CD4-positive, alpha-beta T cell treated with Interleukin-2 at 100 ng/mL for 4 hours (primary cell): ENCODE results near the gene PAN2.
"Not testable (repeated sequence)": the region's sequence is repeated elsewhere in the genome, so short reads cannot be mapped to it uniquely, and the experiment has no call there.

Experiments
- DNase-seq: peaks from one replicate; pipeline ENCODE4 v3.0.0-alpha.2; 2020; ENCODE audit warnings: low spot score

PAN2 gene

DNA sequence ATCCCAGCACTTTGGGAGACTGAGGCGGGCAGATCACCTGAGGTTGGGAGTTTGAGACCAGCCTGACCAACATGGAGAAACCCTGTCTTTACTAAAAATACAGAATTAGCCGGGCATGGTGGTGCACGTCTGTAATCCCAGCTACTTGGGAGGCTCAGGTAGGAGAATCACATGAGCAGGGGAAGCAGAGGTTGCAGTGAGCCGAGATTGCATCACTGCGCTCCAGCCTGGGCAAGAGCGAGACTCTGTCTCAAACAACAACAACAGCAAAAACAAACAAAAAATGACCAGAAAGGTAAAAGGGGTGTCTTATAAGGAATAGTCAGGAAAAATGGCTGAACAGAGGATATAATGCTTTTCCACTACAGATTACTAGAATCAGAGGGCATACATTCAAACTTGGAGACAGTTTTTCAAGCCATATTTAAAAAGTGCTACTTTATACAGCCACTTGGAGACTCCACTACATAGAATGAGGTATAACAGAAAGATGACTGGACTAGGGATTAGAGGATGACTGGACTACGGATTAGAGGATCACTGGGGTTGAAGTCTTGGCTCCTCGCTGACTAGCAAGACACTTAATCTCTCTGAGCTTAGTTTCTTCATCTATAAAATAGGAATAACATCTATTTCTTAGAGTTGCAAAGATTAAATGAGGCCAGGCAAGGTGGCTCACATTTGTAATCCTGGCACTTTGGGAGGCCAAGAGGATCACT lies 28.8 kb downstream of the PAN2 start:
- no peak for DNase-seq

DNA sequence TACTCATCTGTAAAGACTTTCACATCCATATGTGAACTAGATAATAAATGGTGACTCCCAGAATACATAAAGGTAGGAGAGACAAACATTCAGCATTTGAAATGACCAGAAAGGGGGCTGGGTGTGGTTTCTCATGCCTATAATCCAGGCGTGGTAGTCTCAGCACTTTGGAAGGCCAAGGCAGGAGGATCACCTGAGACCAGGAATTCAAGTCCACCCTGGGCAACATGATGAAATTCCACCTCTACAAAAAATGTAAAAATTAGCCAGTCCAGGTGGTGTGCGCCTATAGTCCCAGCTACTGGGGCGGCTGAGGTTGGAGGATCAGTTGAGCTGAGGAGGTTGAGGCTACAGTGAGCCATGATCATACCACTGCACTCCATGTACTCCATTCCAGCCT lies 29.5 kb downstream of the PAN2 start:
- no peak for DNase-seq

DNA sequence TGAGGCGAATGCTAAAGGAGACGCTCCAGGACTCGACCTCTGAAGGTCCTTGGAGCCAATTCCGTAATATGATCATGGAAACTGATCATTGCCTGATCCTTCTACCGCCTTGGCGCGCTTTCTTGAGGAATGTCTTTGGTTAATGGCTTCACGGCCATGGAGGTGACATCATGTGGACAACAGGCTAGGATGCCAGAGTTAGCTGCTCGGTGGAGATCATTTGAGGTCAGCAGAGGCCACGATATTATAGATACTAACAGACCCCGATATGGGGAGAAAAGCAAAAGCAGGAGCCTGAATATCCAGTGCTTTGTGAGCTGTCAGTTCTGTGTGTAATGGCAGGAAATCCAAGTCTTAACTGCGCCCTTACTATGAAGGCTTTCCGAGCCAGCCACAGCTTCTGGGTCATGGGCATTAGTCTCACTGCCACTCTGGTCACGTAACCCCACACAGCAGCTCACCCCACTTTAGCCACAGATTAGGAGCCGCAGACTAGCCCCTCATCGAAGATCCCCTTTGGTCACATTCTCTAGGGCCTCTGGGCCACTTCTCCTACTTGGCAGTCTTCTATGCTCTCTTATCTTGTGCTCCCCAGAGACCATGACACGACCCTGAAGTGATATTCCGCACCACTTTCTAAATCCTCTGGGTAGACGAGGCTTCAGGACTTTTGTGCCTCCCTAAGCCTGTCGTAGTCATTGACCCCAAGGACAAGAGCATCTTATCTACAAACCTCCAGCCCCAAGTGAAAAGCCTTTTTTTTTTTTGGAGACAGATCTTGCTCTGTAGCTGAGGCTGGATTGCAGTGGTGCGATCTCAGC lies 32.9 kb downstream of the PAN2 start:
- DNase-seq = no peak

DNA sequence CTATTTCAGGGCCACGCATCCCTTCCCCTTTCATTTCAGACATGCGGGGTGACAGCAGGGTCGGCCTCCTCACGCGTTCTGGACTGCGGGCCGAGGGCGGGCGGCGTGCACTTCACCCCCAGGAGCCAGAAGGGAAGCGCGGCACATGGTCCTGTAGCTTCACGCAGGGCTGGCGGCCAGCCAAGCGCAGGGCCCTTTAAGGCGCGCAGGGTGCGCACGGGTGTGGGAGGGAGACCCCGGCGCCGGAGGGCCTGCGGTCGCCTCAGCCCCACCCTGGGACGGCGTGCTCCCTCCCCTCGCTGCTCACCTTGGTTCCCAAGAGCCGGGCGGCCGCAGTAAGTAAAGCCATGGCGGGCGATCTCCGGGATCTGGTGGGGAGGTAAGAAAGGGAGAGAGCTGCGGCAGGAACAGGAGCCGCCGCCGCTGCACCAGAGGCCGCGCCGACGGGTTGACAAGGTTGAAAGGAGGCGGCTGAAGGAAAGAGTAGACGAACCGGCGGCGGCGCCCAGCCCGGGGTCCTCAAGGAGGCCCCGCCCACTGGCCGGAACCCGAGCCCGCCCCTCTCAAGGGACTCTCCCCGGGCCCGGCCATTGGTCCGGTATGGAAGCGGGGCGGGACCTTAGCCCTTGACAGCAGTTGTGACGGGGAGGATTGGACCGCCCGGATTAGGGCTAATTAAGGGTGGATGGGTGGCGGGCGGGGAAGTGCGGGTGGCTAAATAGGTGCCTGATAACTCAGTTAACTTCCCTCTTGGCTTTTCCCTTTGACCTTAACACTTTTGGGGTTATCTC lies 33.8 kb downstream of the PAN2 start, which contains the start of gene CS:
TSS of gene CS (minus strand) at position 478 of the 791 bp plus-strand sequence. CDS start at position 349, 129 bp downstream.
- DNase-seq = peak; percentile 99

DNA sequence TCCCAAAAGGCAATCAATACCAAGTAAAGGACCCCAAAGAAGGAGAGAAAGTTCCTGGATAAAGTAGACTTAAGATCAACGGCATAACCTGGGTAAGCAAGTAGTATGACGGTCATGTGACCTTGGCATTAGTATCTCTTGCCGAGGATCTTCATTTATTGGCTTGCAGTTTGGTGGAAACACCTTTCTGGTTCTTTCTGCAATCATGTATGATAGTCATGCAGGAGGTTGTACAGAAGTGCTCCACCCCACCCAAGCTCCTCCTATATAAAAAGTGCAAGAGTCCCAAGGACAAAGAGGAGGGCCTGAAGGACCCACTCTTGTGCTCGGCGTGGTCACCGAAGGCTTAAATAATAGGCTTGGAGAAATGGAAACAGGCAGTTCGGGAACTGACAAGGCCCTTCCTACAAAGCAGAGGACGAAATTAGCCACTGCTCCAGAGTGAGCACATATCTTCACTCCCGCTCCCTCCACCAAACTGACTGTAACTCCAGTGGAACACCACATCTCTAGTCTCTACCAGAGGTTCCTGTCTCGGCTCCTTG lies 34.4 kb downstream of the PAN2 start:
- peak; percentile 66 for DNase-seq

DNA sequence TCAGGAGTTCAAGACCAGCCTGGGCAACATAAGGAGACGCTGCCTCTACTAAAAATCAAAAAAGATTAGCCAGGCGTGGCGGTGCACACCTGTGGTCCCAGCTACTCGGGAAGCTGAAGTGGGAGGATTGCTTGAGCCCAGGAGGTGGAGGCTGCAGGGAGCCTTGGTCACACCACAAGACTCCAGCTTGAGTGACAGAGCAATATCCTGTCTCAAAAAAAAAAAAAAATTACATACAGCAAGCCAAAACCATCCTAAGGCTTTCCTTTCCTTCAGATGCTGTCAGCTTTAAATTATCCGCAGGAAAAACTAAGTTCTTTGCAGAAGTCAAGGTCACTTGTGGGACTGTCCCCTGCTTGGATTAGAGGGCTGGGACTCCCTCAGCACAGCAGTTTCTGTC lies 35.0 kb downstream of the PAN2 start:
- no peak for DNase-seq

DNA sequence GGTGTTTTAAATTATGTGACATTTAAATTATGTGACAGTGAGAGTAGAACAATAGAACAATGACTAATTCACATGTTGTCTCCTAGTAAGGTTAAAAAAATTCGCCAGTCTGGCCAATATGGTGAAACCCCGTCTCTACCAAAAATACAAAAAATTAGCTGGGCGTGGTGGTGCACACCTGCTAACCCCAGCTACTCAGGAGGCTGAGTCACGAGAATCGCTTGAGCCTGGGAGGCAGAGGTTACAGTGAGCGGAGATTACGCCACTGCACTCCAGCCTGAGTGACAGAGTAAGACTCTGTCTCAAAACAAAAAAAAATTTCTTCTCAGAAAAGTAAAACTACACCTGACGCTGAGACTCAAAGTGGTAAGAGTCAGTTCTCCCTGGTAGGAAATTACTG lies 36.4 kb downstream of the PAN2 start:
- DNase-seq = peak; percentile 14

DNA sequence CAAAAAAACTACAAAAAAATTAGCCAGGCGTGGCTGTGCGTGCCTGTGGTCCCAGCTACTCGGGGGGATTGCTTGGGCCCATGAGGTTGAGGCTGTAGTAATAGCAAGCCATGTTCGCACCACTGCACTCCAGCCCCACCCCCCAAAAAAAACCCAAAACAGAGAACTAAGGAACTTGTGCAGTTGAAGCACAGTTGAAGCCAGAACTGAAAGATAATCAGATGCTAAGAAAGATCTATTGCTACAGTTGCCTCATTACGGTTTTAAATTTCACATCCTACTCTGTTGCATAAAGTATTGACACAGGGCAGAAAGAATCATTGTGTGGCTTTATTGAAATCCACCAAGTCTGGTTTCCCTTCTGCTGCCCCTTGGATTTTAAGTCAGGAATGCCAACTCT lies 37.5 kb downstream of the PAN2 start:
- DNase-seq = no peak

DNA sequence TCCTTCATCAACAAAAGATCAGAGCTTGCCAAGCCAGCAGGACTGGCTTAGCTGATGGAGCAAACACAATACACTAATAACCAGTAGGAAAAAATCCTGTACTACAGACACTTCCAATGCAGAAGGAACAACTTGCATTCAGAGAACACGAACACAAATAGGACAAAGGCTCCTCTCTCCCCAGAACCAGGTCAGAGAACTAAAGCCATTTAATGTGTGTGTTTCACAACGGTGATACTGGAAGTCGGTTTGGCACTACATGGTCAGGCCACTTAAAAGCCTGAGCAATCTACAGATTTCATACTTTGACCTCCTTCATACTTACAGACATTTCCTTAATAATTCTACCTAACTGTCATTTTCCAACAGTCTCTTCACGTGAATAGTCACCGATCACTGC lies 40.0 kb downstream of the PAN2 start:
- no peak for DNase-seq

DNA sequence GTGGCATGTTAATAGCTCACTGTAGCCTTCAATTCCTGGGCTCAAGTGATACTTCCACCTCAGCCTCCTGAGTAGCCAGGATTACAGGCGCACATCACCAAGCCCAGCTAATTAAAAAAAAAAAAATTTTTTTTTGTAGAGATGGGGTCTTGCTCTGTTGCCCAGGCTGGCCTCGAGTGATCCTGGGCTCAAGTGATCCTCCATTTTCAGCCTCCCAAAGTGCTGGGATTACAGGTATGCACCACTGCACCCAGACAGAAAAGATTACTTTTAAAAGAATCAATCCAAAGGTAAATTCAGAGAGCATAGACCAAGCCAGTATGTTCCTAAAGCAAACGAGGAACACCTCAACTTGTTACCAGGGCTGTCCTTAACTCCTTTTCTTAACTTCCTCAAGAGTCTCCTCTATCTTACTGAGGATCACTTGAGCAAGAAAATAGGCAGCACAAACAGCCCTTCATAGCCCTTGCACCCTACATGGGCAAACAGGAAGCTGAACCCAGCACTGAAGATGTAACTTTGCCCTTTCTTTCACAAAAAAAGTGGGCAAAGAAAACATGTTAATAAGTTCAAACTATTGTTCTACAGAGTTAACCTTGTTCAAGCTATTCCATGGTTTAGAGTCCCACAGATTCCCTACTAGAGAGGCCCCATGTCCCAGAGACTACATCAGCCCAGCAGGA lies 45.0 kb downstream of the PAN2 start:
- no peak for DNase-seq

DNA sequence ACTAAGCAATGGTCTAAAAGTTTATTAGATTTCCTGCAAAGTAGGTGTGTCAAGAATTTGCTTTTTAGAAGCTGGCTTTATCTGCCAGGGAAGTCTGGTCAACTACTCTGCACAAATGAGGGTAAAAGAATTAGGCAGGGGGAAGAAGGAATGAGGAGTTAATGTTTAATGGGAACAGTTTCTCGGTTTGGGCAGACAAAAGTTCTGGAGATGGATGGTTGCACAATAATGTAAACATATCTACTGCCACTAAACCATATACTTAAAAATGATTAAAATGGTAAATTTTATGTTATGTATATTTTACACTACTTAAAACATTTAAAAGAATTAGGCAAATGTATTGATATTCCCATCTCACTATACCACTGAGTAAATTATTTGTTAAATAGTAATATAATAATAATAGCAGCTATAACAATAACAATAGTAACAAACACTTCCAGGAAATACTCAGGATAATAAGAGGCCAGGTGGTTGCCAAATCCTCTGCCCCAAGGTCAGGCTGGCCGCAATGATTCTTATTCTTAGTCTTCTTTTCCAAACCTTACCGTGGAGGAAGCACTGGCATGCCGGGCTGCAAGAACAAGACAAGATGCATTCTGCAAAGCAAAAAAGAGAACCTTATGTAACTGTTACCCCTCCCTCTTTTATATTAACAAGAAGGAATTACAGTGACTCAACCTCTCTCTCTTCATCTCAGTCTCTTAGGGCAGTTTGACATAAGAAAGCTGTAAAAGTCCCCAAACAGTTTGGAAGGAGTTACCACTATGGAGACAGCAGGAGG lies 47.6 kb downstream of the PAN2 start:
- DNase-seq = no peak

DNA sequence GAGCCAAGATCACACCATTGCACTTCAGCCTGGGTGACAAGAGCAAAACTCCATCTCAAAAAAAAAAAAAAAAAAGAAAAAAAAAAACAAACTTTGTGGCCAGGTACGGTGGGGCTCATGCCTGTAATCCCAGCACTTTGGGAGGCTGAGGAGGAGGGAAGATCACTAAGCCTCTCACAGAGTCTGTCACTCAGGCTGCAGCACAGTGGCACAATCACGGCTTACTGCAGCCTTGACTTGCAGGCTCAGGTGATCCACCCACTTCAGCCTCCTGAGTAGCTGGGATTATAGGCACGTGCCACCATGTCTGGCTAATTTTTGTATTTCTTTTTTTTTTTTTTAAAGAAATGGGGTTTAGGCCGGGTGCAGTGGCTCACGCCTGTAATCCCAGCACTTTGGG lies 49.5 kb downstream of the PAN2 start:
- not testable (repeated sequence) for DNase-seq

DNA sequence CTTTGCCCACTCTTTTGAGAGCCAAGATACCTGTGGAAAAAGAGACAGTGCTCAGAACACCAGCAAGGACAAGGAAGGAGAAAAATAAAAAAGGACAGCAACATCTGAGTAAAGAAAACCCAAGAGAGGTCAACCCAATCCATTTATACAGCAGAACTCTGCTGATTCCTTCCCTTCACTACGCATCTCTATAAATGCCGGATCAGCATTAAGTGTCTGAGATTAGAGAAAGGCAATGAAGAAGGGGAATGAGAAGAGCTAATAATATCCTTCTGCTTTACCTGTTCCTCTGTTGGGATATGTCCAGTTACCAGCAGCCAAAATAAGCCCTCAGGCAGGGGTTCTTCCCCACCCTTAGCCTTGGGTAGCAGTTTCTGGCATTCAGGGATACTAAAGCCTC lies 51.2 kb downstream of the PAN2 start:
- no peak for DNase-seq

DNA sequence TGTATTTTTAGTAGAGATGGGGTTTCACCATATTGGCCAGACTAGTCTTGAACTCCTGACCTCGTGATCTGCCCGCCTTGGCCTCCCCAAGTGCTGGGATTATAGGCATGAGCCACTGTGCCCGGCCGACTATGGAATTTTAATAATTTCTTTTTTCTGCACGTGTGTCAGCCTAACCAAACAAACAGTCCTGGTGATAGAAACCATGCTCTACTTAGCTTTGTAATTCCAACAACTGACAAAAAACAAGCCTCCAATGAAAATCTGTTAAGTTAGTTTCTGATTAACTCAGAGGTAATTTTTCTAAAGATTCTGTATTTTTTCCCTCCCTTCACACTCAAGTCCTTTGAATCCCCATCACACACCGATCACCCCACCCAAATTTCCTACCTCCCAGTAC lies 51.8 kb downstream of the PAN2 start:
- no peak for DNase-seq

DNA sequence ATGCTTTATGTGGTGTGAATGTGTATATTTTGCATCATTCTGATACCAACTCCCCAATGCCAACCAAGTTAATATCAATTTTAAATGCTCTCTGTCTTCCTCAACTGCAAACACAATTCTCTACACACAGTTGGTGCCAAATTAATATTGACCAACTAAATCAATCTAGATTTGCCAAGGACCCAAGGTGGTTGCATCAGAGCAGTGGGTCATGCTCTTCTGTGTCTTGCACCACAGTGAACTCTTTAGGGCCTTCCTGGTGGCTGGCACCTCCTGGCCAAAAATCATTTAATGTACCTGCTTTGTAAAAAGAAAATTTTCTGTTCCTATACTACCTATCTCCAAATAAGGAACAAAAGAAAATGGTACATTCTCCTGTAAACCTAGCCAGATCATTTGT lies 53.0 kb downstream of the PAN2 start:
- no peak for DNase-seq

DNA sequence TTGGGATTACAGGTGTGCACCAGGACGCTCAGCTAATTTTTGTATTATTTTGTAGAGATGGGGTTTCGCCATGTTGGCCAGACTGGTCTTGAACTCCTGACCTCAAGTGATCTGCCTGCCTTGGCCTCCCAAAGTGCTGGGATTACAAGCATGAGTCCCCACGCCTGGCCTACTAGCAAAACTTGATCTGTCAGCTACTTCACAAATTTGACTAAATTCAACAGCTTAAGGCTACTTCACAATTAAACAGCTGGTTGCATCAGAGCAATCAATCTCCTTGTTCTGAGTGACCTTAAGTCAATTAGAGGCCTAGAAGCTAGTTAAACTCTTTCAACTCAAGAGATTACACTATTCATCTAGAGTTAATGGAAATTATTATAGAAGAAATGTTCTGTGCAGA lies 54.9 kb downstream of the PAN2 start:
- no peak for DNase-seq

DNA sequence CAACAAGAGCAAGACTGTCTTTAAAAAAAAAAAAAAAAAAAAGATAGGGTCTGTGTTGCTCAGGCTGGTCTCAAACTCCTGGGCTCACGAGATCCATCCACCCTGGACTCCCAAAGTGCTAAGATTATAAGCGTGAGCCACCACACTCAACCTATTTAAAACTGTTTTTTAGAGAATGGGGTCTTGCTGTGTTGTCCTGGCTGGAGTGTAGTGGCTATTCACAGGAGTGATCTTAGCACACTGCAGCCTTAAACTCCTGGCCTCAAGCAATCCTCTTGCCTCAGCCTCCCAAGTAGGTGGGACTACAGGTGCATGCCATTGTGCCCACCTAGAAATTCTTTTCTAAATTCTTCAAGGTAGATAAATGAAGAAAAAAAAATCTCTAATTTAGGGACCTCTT lies 59.5 kb downstream of the PAN2 start:
- no peak for DNase-seq

DNA sequence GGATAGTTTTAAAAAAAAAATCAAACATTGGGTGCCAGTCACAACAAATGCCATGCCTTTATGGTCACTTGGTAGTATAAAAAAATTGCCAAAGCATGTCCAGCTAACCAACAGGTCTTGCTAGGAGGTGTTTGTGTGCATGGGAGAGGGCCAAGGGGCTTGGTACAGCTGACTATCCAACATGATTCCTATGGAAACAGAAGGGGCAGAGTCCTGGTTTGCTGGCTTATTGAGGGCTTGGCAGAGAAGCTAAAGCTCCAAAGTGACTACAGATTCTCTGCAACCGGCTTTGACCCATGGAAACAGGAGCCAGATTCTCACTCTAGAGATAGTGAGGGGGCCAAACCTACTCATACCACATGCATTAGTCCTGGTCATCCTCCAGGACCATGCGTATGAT lies 61.3 kb downstream of the PAN2 start:
- not testable (repeated sequence) for DNase-seq

DNA sequence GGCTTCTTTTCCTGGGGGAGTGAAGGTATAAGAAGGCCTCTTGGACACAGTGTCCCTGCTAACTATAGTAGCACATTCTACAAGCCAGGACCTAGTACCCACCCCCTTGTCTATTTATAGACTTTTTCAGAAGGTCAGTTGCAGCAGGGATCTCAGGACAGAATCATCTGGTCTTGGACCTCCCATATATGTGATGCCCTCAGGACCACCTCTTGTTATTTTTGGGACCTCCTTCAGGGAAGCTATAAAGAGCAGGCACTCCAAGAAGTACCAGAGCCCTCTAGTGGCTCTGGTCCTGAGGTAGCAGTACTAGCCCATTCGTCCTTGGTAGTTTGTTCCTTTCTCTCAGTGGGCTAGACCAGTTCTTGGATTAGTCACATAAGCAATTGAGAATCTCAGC lies 62.8 kb downstream of the PAN2 start:
- no peak for DNase-seq

DNA sequence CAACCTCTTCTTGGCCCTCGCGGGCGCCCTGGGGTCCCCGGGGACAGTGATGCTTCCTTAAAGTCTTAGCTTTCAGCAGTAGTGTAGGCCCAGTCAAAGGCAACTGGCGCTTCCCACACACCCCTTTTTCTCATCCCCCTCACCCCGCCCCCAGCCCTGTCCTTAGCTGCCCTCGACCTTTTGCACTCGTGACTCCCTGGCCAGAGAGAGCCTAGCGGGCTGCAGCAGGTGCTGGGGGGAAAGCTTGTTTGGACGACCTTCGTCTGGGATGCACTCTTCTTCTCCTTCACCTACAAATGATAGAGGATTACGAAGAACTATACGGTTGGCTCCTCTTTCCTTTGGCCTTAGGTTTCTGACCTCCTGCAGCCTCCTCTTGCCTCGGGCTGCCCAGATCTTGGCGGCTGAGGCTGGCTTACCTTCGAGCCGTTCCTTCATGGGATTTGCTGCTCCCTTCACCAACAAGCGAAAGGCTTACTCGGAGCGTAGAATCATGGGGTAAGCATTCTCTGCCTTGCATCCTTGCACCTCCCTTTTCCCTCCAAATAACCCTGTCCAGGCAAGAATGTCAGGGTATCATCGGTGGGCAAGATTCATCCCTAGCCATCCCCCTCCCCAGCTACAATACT lies 66.2 kb downstream of the PAN2 start:
- no peak for DNase-seq
